ENCODE data around the gene ENDOU.
A peak's percentile ranks its signal among the peaks of the same experiment; 100 is the strongest.
"Not testable (repeated sequence)": the region's sequence is repeated elsewhere in the genome, so short reads cannot be mapped to it uniquely, and the experiment has no call there.

Gene ENDOU

GRCh38 chr12:47700263-47700662 lies 25.0 kb downstream of the ENDOU start:
- no peaks in the 10 kb centered on the region for H3K9me3 Mint-ChIP-seq
- no peak overlapping the region for H3K4me3 Mint-ChIP-seq
- DNase-seq (no peak), ATAC-seq (no peak)
- peaks cover 19% of the 10 kb centered on the region for H3K4me1 Mint-ChIP-seq
- no peaks in the 10 kb centered on the region for H3K27me3 Mint-ChIP-seq
- no peak overlapping the region for H3K27ac Mint-ChIP-seq

GRCh38 chr12:47698631-47699030 lies 26.7 kb downstream of the ENDOU start:
- ATAC-seq, result no peak
- peaks cover 5% of the 10 kb centered on the region for H3K4me1 Mint-ChIP-seq
- DNase-seq, result no peak
- no peaks in the 10 kb centered on the region for H3K9me3 Mint-ChIP-seq
- H3K4me3 Mint-ChIP-seq, result no peak overlapping the region
- no peaks in the 10 kb centered on the region for H3K27me3 Mint-ChIP-seq
- H3K27ac Mint-ChIP-seq, result peak overlapping the region in 1 of 2 donors; percentile 61

- no peaks in the 10 kb centered on the region for H3K9me3 Mint-ChIP-seq
- no peaks in the 10 kb centered on the region for H3K4me1 Mint-ChIP-seq
- no peak overlapping the region for H3K27ac Mint-ChIP-seq
- no peak overlapping the region for H3K4me3 Mint-ChIP-seq
- ATAC-seq (no peak), DNase-seq (no peak)
- no peaks in the 10 kb centered on the region for H3K27me3 Mint-ChIP-seq
These were observed 27.2 kb downstream of the ENDOU start for GRCh38 chr12:47698055-47698454.

- Mint-ChIP-seq H3K4me1 (no peaks in the 10 kb centered on the region), H3K9me3 (no peaks in the 10 kb centered on the region), H3K27me3 (no peaks in the 10 kb centered on the region), H3K27ac (no peak overlapping the region), H3K4me3 (no peak overlapping the region)
- ATAC-seq (no peak), DNase-seq (no peak)
These were observed 36.1 kb downstream of the ENDOU start for GRCh38 chr12:47689215-47689614.

DNA sequence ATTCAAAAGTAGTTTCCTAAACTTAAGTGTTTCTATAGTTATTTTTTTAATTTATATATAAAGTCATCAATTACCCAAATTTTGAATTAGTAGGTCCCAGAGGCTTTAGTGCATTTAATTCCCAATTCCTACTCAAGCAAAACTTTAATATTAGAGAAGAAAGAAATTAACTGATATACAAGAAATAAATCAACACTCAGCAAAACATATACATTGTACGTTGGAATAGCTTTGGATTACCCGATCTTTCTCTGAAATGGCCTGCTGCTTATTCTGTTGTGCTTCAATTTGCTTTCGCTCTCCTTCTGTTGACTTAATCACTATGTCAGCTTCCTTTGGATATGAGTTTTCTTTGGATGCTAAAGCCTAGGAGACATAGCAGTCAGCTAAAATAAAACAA lies 37.7 kb downstream of the ENDOU start:
- Mint-ChIP-seq H3K4me1 (peaks cover 11% of the 10 kb centered on the region), H3K27ac (no peak overlapping the region), H3K9me3 (no peaks in the 10 kb centered on the region), H3K4me3 (no peak overlapping the region), H3K27me3 (no peaks in the 10 kb centered on the region)
- ATAC-seq (no peak), DNase-seq (no peak)

DNA sequence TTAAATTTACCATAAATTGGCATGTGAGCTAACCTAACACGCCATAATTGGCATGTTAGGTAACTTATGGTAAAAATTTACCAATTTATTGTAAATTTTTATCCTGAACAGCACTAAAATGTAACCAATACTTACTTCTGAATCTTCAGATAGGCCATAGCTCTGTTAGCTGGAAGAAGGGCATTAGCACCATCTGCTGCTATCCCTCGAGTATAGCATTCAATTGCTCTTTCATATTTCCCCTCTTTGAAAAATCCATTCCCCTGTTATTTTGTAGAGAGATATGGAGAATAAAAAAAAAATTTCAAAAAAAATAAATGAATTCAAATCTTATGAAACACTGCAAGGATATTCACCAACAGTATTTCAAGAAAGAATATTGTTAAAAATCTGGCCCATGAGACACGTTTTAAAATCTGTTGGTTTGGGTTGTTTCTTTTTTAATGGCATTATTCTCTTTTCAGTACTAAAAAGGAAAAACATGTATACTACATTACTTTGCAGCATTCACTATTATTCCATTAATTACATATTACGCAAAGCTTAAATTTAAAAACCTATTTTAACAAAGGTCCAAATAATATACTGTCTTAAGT lies 38.5 kb downstream of the ENDOU start:
- H3K27me3 Mint-ChIP-seq, result no peaks in the 10 kb centered on the region
- ATAC-seq, result no peak

GRCh38 chr12:47679785-47680184 lies 45.5 kb downstream of the ENDOU start:
- H3K27me3 Mint-ChIP-seq, result no peaks in the 10 kb centered on the region
- H3K4me1 Mint-ChIP-seq, result peaks cover 24% of the 10 kb centered on the region
- ATAC-seq, result no peak
- H3K9me3 Mint-ChIP-seq, result no peaks in the 10 kb centered on the region
- H3K27ac Mint-ChIP-seq, result no peak overlapping the region
- no peak overlapping the region for H3K4me3 Mint-ChIP-seq
- DNase-seq, result no peak

More for the DNA sequence above, 38.5 kb downstream of the ENDOU start:
- H3K4me3 Mint-ChIP-seq, result no peak overlapping the region
- H3K27ac Mint-ChIP-seq, result no peak overlapping the region
- H3K4me1 Mint-ChIP-seq, result peaks cover 12% of the 10 kb centered on the region
- no peaks in the 10 kb centered on the region for H3K9me3 Mint-ChIP-seq
- no peak for DNase-seq

DNA sequence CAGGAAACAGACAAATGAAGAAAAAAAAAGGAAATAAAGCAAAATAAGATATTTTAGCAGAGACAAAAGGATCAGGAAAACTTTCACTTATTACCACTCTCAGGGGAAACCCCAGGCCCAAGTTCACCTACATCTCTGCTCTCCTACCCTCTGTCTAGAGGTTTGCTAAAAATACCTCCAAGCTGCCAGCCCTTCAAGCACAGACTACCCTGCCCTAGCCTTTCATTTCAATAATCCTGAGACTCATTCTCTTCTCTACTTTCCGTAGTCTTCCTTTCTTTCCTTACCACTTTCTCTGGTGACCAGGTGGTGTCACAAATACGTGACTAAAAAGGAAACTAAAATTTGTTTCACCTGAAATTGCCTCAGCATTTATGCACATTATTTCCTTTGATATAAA lies 53.2 kb downstream of the ENDOU start:
- Mint-ChIP-seq H3K4me3 (no peak overlapping the region), H3K4me1 (peaks cover 22% of the 10 kb centered on the region), H3K27me3 (no peaks in the 10 kb centered on the region), H3K9me3 (no peaks in the 10 kb centered on the region), H3K27ac (no peak overlapping the region)
- DNase-seq, result no peak
- ATAC-seq, result peak; percentile 31

GRCh38 chr12:47667935-47668334 lies 57.4 kb downstream of the ENDOU start:
- H3K4me3 Mint-ChIP-seq, H3K27me3 Mint-ChIP-seq, H3K27ac Mint-ChIP-seq, ATAC-seq, H3K9me3 Mint-ChIP-seq, DNase-seq: not testable (repeated sequence)
- peaks cover 10% of the 10 kb centered on the region for H3K4me1 Mint-ChIP-seq

Data from stimulated activated naive CD8-positive, alpha-beta T cell treated with anti-CD3 and anti-CD28 coated beads, Interleukin-15, amount 100 ng/mL, for 72 hours (primary cell).